Pancreas (tissue), 10 donors: ENCODE data around the gene PMM2. TPM values are rescaled to one million over a fixed set of nuclear protein-coding genes. Genes with fewer than 3 reads are reported as not detected.
"Not testable (repeated sequence)": the region's sequence is repeated elsewhere in the genome, so short reads cannot be mapped to it uniquely, and the experiment has no call there.

Source experiments
- ATAC-seq, 4 donors: fragments of 200-7000 bp; cut with Tn5 transposase; one replicate each; pipeline versions ENCODE4 v1.8.0 to v1.9.1; 2020; ENCODE audit warnings: mild to moderate bottlenecking in 4 of 4, moderate library complexity in 4 of 4
- DNase-seq, 6 donors: peaks; one replicate each; pipeline ENCODE4 v3.0.0-alpha.2; 2020
- FAIRE-seq: peaks from 2 replicates; lab custom pipeline; 2012; peaks lifted over from hg19 to GRCh38; lab: Jason Lieb, UNC
- H3K27ac ChIP-seq, 4 donors: fragments of 200-600 bp; sonication (generic); 1 replicate in 3 of 4; 2 replicates in 1 of 4; pipeline versions ENCODE4 v1.5.0 to v1.8.0; 2020
- H3K27me3 ChIP-seq, 4 donors: fragments of 200-600 bp; one replicate each; pipeline ENCODE4 v1.8.0; 2021
- H3K36me3 ChIP-seq, 3 donors: fragments of 200-600 bp; sonication (generic) in 1 of 3; one replicate each; pipeline versions ENCODE4 v1.5.0 to v1.8.0; 2020 to 2021
- H3K4me1 ChIP-seq, 3 donors: fragments of 200-600 bp; one replicate each; pipeline ENCODE4 v1.8.0; 2021
- H3K4me3 ChIP-seq, 4 donors: fragments of 200-600 bp; sonication (generic) in 2 of 4; one replicate each; pipeline versions ENCODE4 v1.5.0 to v1.8.0; 2020 to 2021
- H3K9me3 ChIP-seq, 4 donors: fragments of 200-600 bp; one replicate each; pipeline ENCODE4 v1.8.0; 2021
- CTCF ChIP-seq, 4 donors: fragments of 200-600 bp; sonication (generic) in 3 of 4; IDR thresholded peaks; one replicate each; pipeline versions ENCODE4 v1.5.0 to v1.8.0; 2021; ENCODE audit warnings: antibody characterized with exemption in 4 of 4
- WGBS, 2 donors: extraction: QIAGEN DNeasy Blood & Tissue Kit; methylation state at CpG; one replicate each; pipeline ENCODE4 v1.1.7; 2013; 5-methylcytosine and 5-hydroxymethylcytosine counted together
- intact Hi-C, 3 donors: fragments of 100-400 bp; cut with DNase I; formaldehyde crosslinking; loops; one replicate each; pipeline versions ENCODE4 v1.11.1 to v1.14.2; 2022
- polyA plus RNA-seq, 2 donors: library from polyadenylated mRNA; stranded (reverse); fragments of 200-250 nt; gene quantifications; one replicate each; pipeline ENCODE4 v1.2.3, GENCODE V29; 2013
- total RNA-seq, 6 donors: library from RNA; stranded (reverse); fragmentation: NEBNext Ultra II Directional in 4 of 6; extraction: Animal tissue kit (Norgen Biotek cat#: 25700) in 4 of 6; gene quantifications; one replicate each; pipeline versions ENCODE4 v1.2.1 to v1.2.4, GENCODE V29; 2021 to 2023
- donor health status: healthy with polysubstance abuse.
- donor health status: DM: no; HTN: no; CAD: no; lungs with moderate emphysema.
- donor health status: DM: no; HTN: no; CAD: no.
- donor health status: control.
- donor health status: control.
- donor health status: Bipolar disorder and iron deficiency.
- donor health status: DM: yes; HTN: yes; CAD: no.
- donor health status: DM: no; HTN: no; CAD: no.
- donor health status: DM: no; HTN: no; CAD: no.
- donor health status: DM: yes; HTN: yes; CAD: no.

Gene PMM2
- total and polyA plus RNA-seq, 8 donors, result 19.2 to 40.3 (median 28.7) TPM

GRCh38 chr16:8831871-8832716 lies 34.5 kb downstream of the PMM2 start:
- no peak overlapping the region for H3K27ac ChIP-seq
- H3K36me3 ChIP-seq, result peaks cover 0 to 15% (median 6%) of the 10 kb centered on the region in 3 donors
- no peak for TF ChIP-seq CTCF (IDR thresholded peaks at IDR 0.05)
- no peaks in the 10 kb centered on the region for H3K27me3 ChIP-seq
- intact Hi-C loops, result no loop called here
- DNase-seq (no peak), ATAC-seq (no peak), FAIRE-seq (no peak)
- H3K9me3 ChIP-seq, result no peaks in the 10 kb centered on the region
- H3K4me1 ChIP-seq, result no peaks in the 10 kb centered on the region
- no peak overlapping the region for H3K4me3 ChIP-seq
- WGBS, 2 donors, result 88 to 89% methylated on average over 18 of the region's 18 CpGs

- Histone ChIP-seq H3K9me3 (no peaks in the 10 kb centered on the region), H3K27ac (no peak overlapping the region), H3K36me3 (peaks cover 0 to 15% (median 6%) of the 10 kb centered on the region in 3 donors), H3K27me3 (no peaks in the 10 kb centered on the region), H3K4me1 (no peaks in the 10 kb centered on the region), H3K4me3 (no peak overlapping the region)
- ATAC-seq, result peak in 1 of 4 donors; percentile 11
- no peak for FAIRE-seq
- TF ChIP-seq CTCF (IDR thresholded peaks at IDR 0.05), result no peak
- no peak for DNase-seq
- intact Hi-C loops, result no loop called here
- WGBS, 2 donors, result 84 to 91% methylated on average over 16 of the region's 16 CpGs
Measured at GRCh38 chr16:8832717-8833105, 35.1 kb downstream of the PMM2 start.

- intact Hi-C loops, FAIRE-seq, H3K4me1 ChIP-seq, DNase-seq, H3K4me3 ChIP-seq, H3K27ac ChIP-seq, H3K27me3 ChIP-seq, H3K36me3 ChIP-seq, H3K9me3 ChIP-seq, ATAC-seq: not testable (repeated sequence)
- WGBS, 2 donors, result 81 to 90% methylated on average over 6 to 7 of the region's 7 CpGs
Measured at GRCh38 chr16:8836797-8837196, 39.2 kb downstream of the PMM2 start.

GRCh38 chr16:8837594-8837993 lies 40.0 kb downstream of the PMM2 start:
- ATAC-seq, intact Hi-C loops, FAIRE-seq, H3K9me3 ChIP-seq, H3K4me1 ChIP-seq, H3K27ac ChIP-seq, H3K4me3 ChIP-seq, H3K36me3 ChIP-seq, H3K27me3 ChIP-seq: not testable (repeated sequence)
- 55 to 57% methylated on average over 15 of the region's 15 CpGs for WGBS, 2 donors
- peak in 1 of 6 donors; percentile 14 for DNase-seq

GRCh38 chr16:8842016-8842415 lies 44.4 kb downstream of the PMM2 start:
- intact Hi-C loops, ATAC-seq, H3K4me3 ChIP-seq, FAIRE-seq, H3K4me1 ChIP-seq, H3K9me3 ChIP-seq, H3K27me3 ChIP-seq, H3K27ac ChIP-seq, H3K36me3 ChIP-seq, DNase-seq: not testable (repeated sequence)
- WGBS, 2 donors, result 49 to 56% methylated on average over 4 of the region's 4 CpGs

GRCh38 chr16:8843296-8843695 lies 45.7 kb downstream of the PMM2 start:
- H3K27ac ChIP-seq, intact Hi-C loops, H3K4me3 ChIP-seq, H3K9me3 ChIP-seq, DNase-seq, H3K4me1 ChIP-seq, ATAC-seq, H3K27me3 ChIP-seq, FAIRE-seq, H3K36me3 ChIP-seq: not testable (repeated sequence)
- WGBS, 2 donors, result 72 to 81% methylated on average over 12 of the region's 12 CpGs
